Natural killer cell (primary cell): ENCODE measurements around the gene BLOC1S1. TPM values are rescaled to one million over a fixed set of nuclear protein-coding genes. Genes with fewer than 3 reads are reported as not detected.

ENCODE experiments used
- ATAC-seq, 3 donors: fragments of 150-1000 bp in 2 of 3; fragments of 200-7000 bp in 1 of 3; cut with Tn5 transposase; 1 replicate in 1 of 3; 2 replicates in 2 of 3; pipeline ENCODE4 v1.10.0; 2021; ENCODE audit warnings: mild to moderate bottlenecking in 2 of 3, moderate library complexity in 2 of 3
- DNase-seq, 2 donors: peaks; one replicate each; pipeline versions ENCODE4 v3.0.0 to v3.0.0-alpha.2; 2013 to 2021; ENCODE audit warnings: mixed read lengths in 1 of 2
- H3K27ac ChIP-seq: one replicate; pipeline ENCODE4 v1.5.1; 2013; ENCODE audit warnings: mild to moderate bottlenecking, low read length
- H3K27me3 ChIP-seq: one replicate; pipeline ENCODE4 v1.6.1; 2013; ENCODE audit warnings: low read length; ENCODE audit not compliant: control insufficient read depth, insufficient read depth
- H3K36me3 ChIP-seq: one replicate; pipeline ENCODE4 v1.6.1; 2013; ENCODE audit warnings: low read length; ENCODE audit not compliant: control insufficient read depth, insufficient read depth
- H3K4me1 ChIP-seq: one replicate; pipeline ENCODE4 v1.6.1; 2013; ENCODE audit warnings: low read length; ENCODE audit not compliant: control insufficient read depth, insufficient read depth
- H3K4me3 ChIP-seq: one replicate; pipeline ENCODE4 v1.5.1; 2013; ENCODE audit warnings: low read length
- H3K9me3 ChIP-seq: one replicate; pipeline ENCODE4 v1.6.1; 2013; ENCODE audit warnings: low read length; ENCODE audit not compliant: control insufficient read depth, insufficient read depth
- H3K27ac Mint-ChIP-seq, 2 donors: one replicate each; pipeline ENCODE4 v1.8.0; 2022; ENCODE audit warnings: mild to moderate bottlenecking in 2 of 2, mixed read lengths in 2 of 2, moderate library complexity in 1 of 2
- H3K27me3 Mint-ChIP-seq, 2 donors: one replicate each; pipeline ENCODE4 v1.8.0; 2022; ENCODE audit warnings: low read depth in 2 of 2, mixed read lengths in 2 of 2
- H3K36me3 Mint-ChIP-seq: one replicate; pipeline ENCODE4 v1.8.0; 2022; ENCODE audit warnings: mixed read lengths
- H3K4me1 Mint-ChIP-seq, 2 donors: one replicate each; pipeline ENCODE4 v1.8.0; 2022; ENCODE audit warnings: mixed read lengths in 2 of 2
- H3K4me3 Mint-ChIP-seq: one replicate; pipeline ENCODE4 v1.8.0; 2022; ENCODE audit warnings: mild to moderate bottlenecking, moderate library complexity, mixed read lengths
- H3K9me3 Mint-ChIP-seq, 2 donors: one replicate each; pipeline ENCODE4 v1.8.0; 2022; ENCODE audit warnings: mixed read lengths in 2 of 2
- CTCF ChIP-seq: fragments of 200-600 bp; IDR thresholded peaks from one replicate; pipeline ENCODE4 v1.8.0; 2022; ENCODE audit warnings: antibody characterized with exemption
- WGBS: methylation state at CpG from one replicate; pipeline ENCODE4 v1.1.7; 2013; ENCODE audit warnings: missing lambda C conversion rate; ENCODE audit not compliant: insufficient coverage; 5-methylcytosine and 5-hydroxymethylcytosine counted together
- intact Hi-C: fragments of 100-400 bp; cut with micrococcal nuclease; formaldehyde crosslinking; loops from one replicate; pipeline ENCODE4 v1.14.2; 2022
- total RNA-seq, 4 donors: library from RNA; stranded (reverse); fragments of 120-200 nt in 1 of 4; gene quantifications; one replicate each; pipeline versions ENCODE4 v1.2.3 to v1.2.4, GENCODE V29; 2013 to 2022

Gene BLOC1S1
- total RNA-seq, 3 donors from 2014 or later (not counting 1 experiment from before 2014, with no cell fraction given): 75.8 to 83.7 (median 81.0) TPM

DNA sequence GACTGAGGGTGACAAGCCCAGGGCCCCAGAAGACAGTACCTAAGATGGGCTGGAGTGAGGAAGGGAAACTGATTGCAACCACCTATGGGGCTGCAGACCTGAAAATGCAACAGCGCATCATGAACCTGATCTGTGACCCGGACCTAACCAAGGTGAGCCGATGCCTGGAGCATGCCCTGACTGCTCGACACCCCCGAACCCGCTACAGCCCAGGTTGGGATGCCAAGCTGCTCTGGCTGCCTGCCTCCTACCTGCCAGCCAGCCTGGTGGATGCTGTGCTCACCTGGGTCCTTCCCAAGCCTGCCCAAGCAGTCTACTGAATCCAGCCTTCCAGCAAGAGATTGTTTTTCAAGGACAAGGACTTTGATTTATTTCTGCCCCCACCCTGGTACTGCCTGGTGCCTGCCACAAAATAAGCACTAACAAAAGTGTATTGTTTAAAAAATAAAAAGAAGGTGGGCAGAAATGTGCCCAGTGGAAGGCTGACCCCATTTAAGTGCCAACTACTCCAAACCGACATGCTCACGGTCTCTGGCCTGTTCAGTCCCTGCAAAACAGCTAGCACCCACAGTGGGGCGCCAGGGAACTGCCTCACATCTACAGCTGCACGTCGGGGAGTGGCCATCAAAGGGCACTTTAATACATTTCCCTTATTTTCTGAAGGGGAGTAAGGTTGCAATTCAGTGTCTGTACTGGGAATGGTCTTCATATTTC is 8.5 kb downstream of the BLOC1S1 start:
- H3K9me3 ChIP-seq: no peaks in the 10 kb centered on the region
- peaks cover 32% of the 10 kb centered on the region for H3K36me3 ChIP-seq
- H3K36me3 Mint-ChIP-seq: peaks cover 10% of the 10 kb centered on the region
- H3K27me3 ChIP-seq: no peaks in the 10 kb centered on the region
- peaks cover 50% of the 10 kb centered on the region for H3K4me1 ChIP-seq
- no peak overlapping the region for H3K27ac ChIP-seq
- DNase-seq (peak; percentile 66 to 79), ATAC-seq (peak; percentile 49 to 60 (median 49))
- H3K27me3 Mint-ChIP-seq: no peaks in the 10 kb centered on the region
- intact Hi-C loops: loop anchor here (1.0 kb wide), 1 partner anchor 14 kb away; no protein-coding TSS in a partner anchor
- H3K4me1 Mint-ChIP-seq: peaks cover 34 to 40% of the 10 kb centered on the region in 2 donors
- H3K9me3 Mint-ChIP-seq: no peaks in the 10 kb centered on the region
- H3K4me3 Mint-ChIP-seq: peak overlapping the region; percentile 30
- 72% methylated on average over 9 of the region's 11 CpGs for WGBS
- TF ChIP-seq CTCF: peak; percentile 61
- peak overlapping the region; percentile 56 to 95 for H3K27ac Mint-ChIP-seq
- H3K4me3 ChIP-seq: no peak overlapping the region

- Histone ChIP-seq H3K4me3 (no peak overlapping the region), H3K36me3 (peaks cover 29% of the 10 kb centered on the region), H3K4me1 (peaks cover 54% of the 10 kb centered on the region), H3K9me3 (no peaks in the 10 kb centered on the region), H3K27me3 (no peaks in the 10 kb centered on the region), H3K27ac (no peak overlapping the region)
- H3K9me3 Mint-ChIP-seq: no peaks in the 10 kb centered on the region
- TF ChIP-seq CTCF: no peak
- DNase-seq (no peak), ATAC-seq (no peak)
- H3K4me3 Mint-ChIP-seq: peak overlapping the region; percentile 30
- WGBS: 89% methylated on average over 3 of the region's 3 CpGs
- H3K36me3 Mint-ChIP-seq: peaks cover 10% of the 10 kb centered on the region
- H3K27ac Mint-ChIP-seq: peak overlapping the region; percentile 56 to 95
- intact Hi-C loops: loop anchor here (1.0 to 5.0 kb wide), 2 partner anchors 13 to 207 kb away; partner anchors contain the start of gene DGKA
- H3K27me3 Mint-ChIP-seq: no peaks in the 10 kb centered on the region
- H3K4me1 Mint-ChIP-seq: peaks cover 39 to 46% of the 10 kb centered on the region in 2 donors
These were observed 9.1 kb downstream of the BLOC1S1 start for GRCh38 chr12:55724940-55725309.

DNA sequence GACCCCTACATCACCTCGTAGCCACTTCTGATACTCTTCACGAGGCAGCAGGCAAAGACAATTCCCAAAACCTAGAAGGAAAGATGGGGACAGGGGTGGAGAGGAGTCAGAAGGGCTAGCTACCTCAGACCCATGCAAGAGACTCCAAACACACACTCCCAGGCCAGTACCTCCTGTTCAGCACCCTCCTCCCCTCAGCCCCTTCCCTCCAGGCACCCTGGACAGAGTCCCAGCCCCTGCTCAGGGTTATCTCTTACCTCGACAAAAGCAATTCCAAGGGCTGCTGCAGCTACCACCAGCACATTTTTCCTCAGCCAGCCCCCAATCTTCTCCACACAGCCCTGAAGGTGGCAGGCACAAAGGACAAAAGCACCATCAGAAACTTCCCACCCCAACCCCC is 9.7 kb downstream of the BLOC1S1 start:
- Mint-ChIP-seq H3K4me3 (peak overlapping the region; percentile 59), H3K36me3 (peaks cover 10% of the 10 kb centered on the region), H3K9me3 (no peaks in the 10 kb centered on the region), H3K27me3 (no peaks in the 10 kb centered on the region), H3K27ac (peak overlapping the region; percentile 56 to 95), H3K4me1 (peaks cover 41 to 52% of the 10 kb centered on the region in 2 donors)
- H3K4me1 ChIP-seq: peaks cover 54% of the 10 kb centered on the region
- peaks cover 29% of the 10 kb centered on the region for H3K36me3 ChIP-seq
- no peaks in the 10 kb centered on the region for H3K27me3 ChIP-seq
- DNase-seq: no peak
- no peak overlapping the region for H3K4me3 ChIP-seq
- intact Hi-C loops: loop anchor here (5.0 kb wide), 1 partner anchor 207 kb away; the partner anchor contains the start of gene DGKA
- no peak for TF ChIP-seq CTCF
- H3K9me3 ChIP-seq: no peaks in the 10 kb centered on the region
- no peak overlapping the region for H3K27ac ChIP-seq
- 86% methylated on average over 1 of the region's 3 CpGs for WGBS
- no peak for ATAC-seq
